Transverse colon (tissue), 4 donors: ENCODE results near the gene REXO2. TPM values are rescaled to one million over a fixed set of nuclear protein-coding genes. Genes with fewer than 3 reads are reported as not detected.

Experiments used
- DNase-seq: peaks from one replicate; pipeline ENCODE4 v3.0.0-alpha.2; 2019
- H3K27ac ChIP-seq, 4 donors: fragments of 200-600 bp; sonication (generic); 2 replicates each; pipeline ENCODE4 v1.5.1; 2016 to 2018; ENCODE audit warnings: inconsistent platforms in 4 of 4
- H3K27me3 ChIP-seq: fragments of 200-600 bp; sonication (generic); 2 replicates; pipeline ENCODE4 v1.5.1; 2017; ENCODE audit warnings: inconsistent platforms
- H3K36me3 ChIP-seq, 4 donors: fragments of 200-600 bp; sonication (generic); 2 replicates each; pipeline ENCODE4 v1.5.1; 2017 to 2019; ENCODE audit warnings: inconsistent platforms in 4 of 4
- H3K4me1 ChIP-seq, 4 donors: fragments of 200-600 bp; sonication (generic); 2 replicates each; pipeline ENCODE4 v1.5.1; 2017 to 2020; ENCODE audit warnings: inconsistent platforms in 4 of 4
- H3K4me3 ChIP-seq, 4 donors: fragments of 200-600 bp; sonication (generic); 1 replicate in 1 of 4; 2 replicates in 3 of 4; pipeline versions ENCODE4 v1.5.1 to v1.6.1; 2017 to 2019; ENCODE audit warnings: inconsistent platforms in 4 of 4
- H3K9me3 ChIP-seq, 2 donors: fragments of 200-600 bp; sonication (generic); 2 replicates each; pipeline ENCODE4 v1.5.1; 2017 to 2019; ENCODE audit warnings: inconsistent platforms in 2 of 2
- CTCF ChIP-seq, 5 experiments: fragments of 200-600 bp in 3 of 5; fragments of 450-650 bp in 2 of 5; sonication (generic) in 3 of 5; IDR thresholded peaks; 1 replicate in 2 of 5; 2 replicates in 3 of 5; pipeline ENCODE4 v1.5.1; 2016 to 2017; ENCODE audit warnings: antibody characterized with exemption in 5 of 5, inconsistent platforms in 3 of 5, mild to moderate bottlenecking in 2 of 5, moderate library complexity in 1 of 5
- EP300 ChIP-seq: sonication (generic); formaldehyde crosslinking; IDR thresholded peaks from one replicate; pipeline ENCODE4 v1.6.1; 2017; ENCODE audit warnings: antibody characterized with exemption, low read depth
- POLR2A ChIP-seq: fragments of 450-650 bp; IDR thresholded peaks from one replicate; pipeline ENCODE4 v1.6.1; 2016; ENCODE audit warnings: antibody characterized with exemption, mild to moderate bottlenecking, moderate library complexity
- POLR2AphosphoS5 ChIP-seq, 3 donors: sonication (generic); formaldehyde crosslinking; IDR thresholded peaks; one replicate each; pipeline ENCODE4 v1.6.1; 2016; ENCODE audit warnings: antibody characterized with exemption in 3 of 3
- WGBS, 2 donors: methylation state at CpG; one replicate each; pipeline ENCODE4 v1.1.5; 2018; ENCODE audit warnings: low coverage in 1 of 2; 5-methylcytosine and 5-hydroxymethylcytosine counted together
- in situ Hi-C, 4 donors: fragments of 200-750 bp; cut with MboI; loops; one replicate each; pipeline versions ENCODE4 v1.15.0 to v1.15.1; 2017; ENCODE audit warnings: low sequenced_read_pairs in 3 of 4, low pct_ligation_motif_present in 1 of 4, low pct_unique_long_range_greater_than_20kb in 1 of 4
- intact Hi-C: fragments of 100-400 bp; cut with DNase I; formaldehyde crosslinking; loops from one replicate; pipeline ENCODE4 v1.15.1; 2023; ENCODE audit warnings: low total_unique reads
- total RNA-seq, 4 donors: library from RNA; depleted of rRNA; stranded (reverse); fragments of >200 nt; gene quantifications; one replicate each; pipeline ENCODE4 v1.1.0, GENCODE V29; 2016

The REXO2 gene
- 100 to 1,000 TPM in 1 of 4 donors, 10 to 100 TPM in 3; 28.1 to 126 (median 59.0) TPM for total RNA-seq

GRCh38 chr11:114439229-114440120 lies at the start of gene REXO2:
Gene REXO2, plus strand, starts transcription at chr11:114439467. Its CDS starts 62 bp downstream, at chr11:114439529.
- H3K27ac ChIP-seq: peak within 1 kb of the TSS; percentile 82 to 95 (median 88)
- peak within 1 kb of the TSS; percentile 72 to 94 (median 82) for H3K4me3 ChIP-seq
- peaks cover 10 to 33% (median 20%) of the 10 kb centered on the region in 4 donors for H3K4me1 ChIP-seq
- no peaks in the 10 kb centered on the region for H3K36me3 ChIP-seq
- intact Hi-C loops (no loop called here), in situ Hi-C loops (no loop called here)
- TF ChIP-seq POLR2AphosphoS5 (IDR thresholded peaks at IDR 0.05): peak; percentile 86 to 95 (median 90)
- peak in 3 of 5 experiments; percentile 20 to 45 (median 40) for TF ChIP-seq CTCF (IDR thresholded peaks at IDR 0.05)
- peak; percentile 71 for TF ChIP-seq POLR2A
- TF ChIP-seq EP300: no peak
- 0% methylated on average over 6 to 63 of the region's 64 CpGs for WGBS, 2 donors
- H3K9me3 ChIP-seq: no peaks in the 10 kb centered on the region
- H3K27me3 ChIP-seq: no peaks in the 10 kb centered on the region
- DNase-seq: peak; percentile 97

GRCh38 chr11:114392735-114393667 lies 46.3 kb upstream of the REXO2 start:
- no peak overlapping the region for H3K4me3 ChIP-seq
- H3K9me3 ChIP-seq: no peaks in the 10 kb centered on the region
- no peak for DNase-seq
- H3K27me3 ChIP-seq: no peaks in the 10 kb centered on the region
- WGBS, 2 donors: 65 to 69% methylated on average over 4 of the region's 4 CpGs
- intact Hi-C loops: no loop called here
- H3K27ac ChIP-seq: no peak overlapping the region
- TF ChIP-seq POLR2AphosphoS5 (IDR thresholded peaks at IDR 0.05): no peak
- no peak for TF ChIP-seq CTCF (IDR thresholded peaks at IDR 0.05)
- no peak for TF ChIP-seq EP300
- no peak for TF ChIP-seq POLR2A
- H3K36me3 ChIP-seq: no peaks in the 10 kb centered on the region
- in situ Hi-C loops: no loop called here
- peaks cover 0 to 27% (median 2%) of the 10 kb centered on the region in 4 donors for H3K4me1 ChIP-seq

- TF ChIP-seq POLR2A (no peak), POLR2AphosphoS5 (IDR thresholded peaks at IDR 0.05) (no peak), EP300 (no peak), CTCF (IDR thresholded peaks at IDR 0.05) (peak in 1 of 5 experiments; percentile 20)
- H3K27ac ChIP-seq: no peak overlapping the region
- intact Hi-C loops: no loop called here
- in situ Hi-C loops: no loop called here
- no peak for DNase-seq
- H3K27me3 ChIP-seq: no peaks in the 10 kb centered on the region
- peaks cover 8 to 43% (median 10%) of the 10 kb centered on the region in 4 donors for H3K4me1 ChIP-seq
- no peaks in the 10 kb centered on the region for H3K9me3 ChIP-seq
- H3K4me3 ChIP-seq: no peak overlapping the region
- 21 to 41% methylated on average over 3 of the region's 3 CpGs for WGBS, 2 donors
- no peaks in the 10 kb centered on the region for H3K36me3 ChIP-seq
These were observed 43.5 kb upstream of the REXO2 start for GRCh38 chr11:114395736-114396135.

GRCh38 chr11:114396916-114397315 lies 42.4 kb upstream of the REXO2 start:
- intact Hi-C loops: no loop called here

More at GRCh38 chr11:114396916-114397315, 42.4 kb upstream of the REXO2 start:
- Histone ChIP-seq H3K36me3 (no peaks in the 10 kb centered on the region), H3K9me3 (no peaks in the 10 kb centered on the region), H3K4me1 (peaks cover 9 to 51% (median 13%) of the 10 kb centered on the region in 4 donors), H3K27me3 (no peaks in the 10 kb centered on the region), H3K27ac (no peak overlapping the region), H3K4me3 (no peak overlapping the region)
- DNase-seq: no peak
- in situ Hi-C loops: no loop called here
- TF ChIP-seq POLR2AphosphoS5 (IDR thresholded peaks at IDR 0.05) (no peak), EP300 (no peak), POLR2A (no peak)
